K562 (cell line): ENCODE data around the gene LRP6. TPM values are rescaled to one million over a fixed set of nuclear protein-coding genes. Genes with fewer than 3 reads are reported as not detected.

Source experiments
- ATAC-seq: fragments of 200-7000 bp; cut with Tn5 transposase; 3 replicates; pipeline ENCODE4 v1.9.1; 2020; ENCODE audit warnings: moderate library complexity
- BruUV-seq: library from RNA; stranded (reverse); fragments of 400-500 nt; replicated peaks from 2 replicates; lab custom pipeline; 2021; lab: Mats Ljungman, UMichigan
- CTCF ChIA-PET: fragments of 300-600 bp; formaldehyde crosslinking; extraction: SDS; loops from one replicate; lab custom pipeline; 2021; ENCODE audit warnings: low intra/inter-chr PET ratio; lab: Yijun Ruan, JAX
- POLR2A ChIA-PET: fragments of 300-600, 350-650 bp; sonication (Branson Sonifier 250); formaldehyde crosslinking; extraction: SDS; loops from one replicate; lab custom pipeline; 2021; ENCODE audit warnings: antibody characterized with exemption, inconsistent platforms; lab: Yijun Ruan, JAX
- DNase-seq, 4 experiments: peaks; one replicate each; pipeline versions ENCODE4 v3.0.0 to v3.0.0-alpha.2; 2011 to 2018; ENCODE audit warnings: low spot score in 3 of 4, mixed read lengths in 3 of 4; ENCODE audit errors: extremely low read depth in 1 of 4
- FAIRE-seq: peaks from 2 replicates; lab custom pipeline; 2011; peaks lifted over from hg19 to GRCh38; lab: Jason Lieb, UNC
- H2AFZ ChIP-seq: 2 replicates; pipeline ENCODE4 v1.6.0; 2011; ENCODE audit warnings: low read depth, low read length, control low read depth, inconsistent platforms
- H3K27ac ChIP-seq: fragments of 200-600 bp; 3 replicates; pipeline ENCODE4 v1.8.0; 2011; ENCODE audit warnings: low read depth, mild to moderate bottlenecking, control low read depth, inconsistent platforms, low read length, moderate library complexity, mixed read lengths; ENCODE audit errors: extremely low read depth
- H3K27me3 ChIP-seq, 2 experiments: fragments of 300-600 bp in 1 of 2; 2 replicates in 1 of 2; 3 replicates in 1 of 2; pipeline versions ENCODE4 v1.6.0 to v1.8.0; 2011; ENCODE audit warnings: inconsistent platforms in 2 of 2, low read length in 2 of 2, mild to moderate bottlenecking in 1 of 2, mixed read lengths in 1 of 2, moderate library complexity in 1 of 2; ENCODE audit not compliant: control insufficient read depth in 2 of 2, insufficient read depth in 2 of 2
- H3K36me3 ChIP-seq: fragments of 300-600 bp; 3 replicates; pipeline ENCODE4 v1.8.0; 2011; ENCODE audit warnings: mild to moderate bottlenecking, low read length, inconsistent platforms; ENCODE audit not compliant: control insufficient read depth, insufficient read depth
- H3K4me1 ChIP-seq, 2 experiments: fragments of 200-600 bp in 1 of 2; replicated peaks in 1 of 2; 2 replicates in 1 of 2; 3 replicates in 1 of 2; pipeline versions ENCODE4 v1.5.1 to v1.8.0; 2011; ENCODE audit warnings: inconsistent platforms in 2 of 2, low read length in 2 of 2, mild to moderate bottlenecking in 1 of 2, mixed read lengths in 1 of 2, moderate library complexity in 1 of 2; ENCODE audit not compliant: control insufficient read depth in 2 of 2, insufficient read depth in 2 of 2
- H3K4me2 ChIP-seq: 2 replicates; pipeline ENCODE4 v1.6.1; 2011; ENCODE audit warnings: low read length, control low read depth, inconsistent platforms, mixed read lengths; ENCODE audit not compliant: insufficient read depth
- H3K4me3 ChIP-seq: fragments of 200-600 bp; sonication (generic), shearing (Covaris generic); 2 replicates; pipeline ENCODE4 v1.5.1; 2016; ENCODE audit warnings: control low read depth, inconsistent platforms
- H3K79me2 ChIP-seq: fragments of 200-600 bp; 3 replicates; pipeline ENCODE4 v1.8.0; 2011; ENCODE audit warnings: low read length, inconsistent platforms; ENCODE audit not compliant: control insufficient read depth, insufficient read depth
- H3K9ac ChIP-seq, 2 experiments: 2 replicates each; pipeline versions ENCODE4 v1.6.0 to v1.6.1; 2011; ENCODE audit warnings: low read depth in 2 of 2, low read length in 2 of 2, control low read depth in 1 of 2, inconsistent platforms in 1 of 2, mild to moderate bottlenecking in 1 of 2, mixed read lengths in 1 of 2; ENCODE audit not compliant: insufficient read depth in 1 of 2
- H3K9me1 ChIP-seq: one replicate; pipeline ENCODE4 v1.6.0; 2011; ENCODE audit warnings: inconsistent platforms, mild to moderate bottlenecking, low read length, moderate library complexity; ENCODE audit not compliant: control insufficient read depth, insufficient read depth
- H3K9me3 ChIP-seq: replicated peaks from 2 replicates; pipeline ENCODE4 v1.5.1; 2011; ENCODE audit warnings: low read depth, low read length, inconsistent platforms; ENCODE audit not compliant: control insufficient read depth, insufficient read depth
- H4K20me1 ChIP-seq: replicated peaks from 2 replicates; pipeline ENCODE4 v1.6.1; 2011; ENCODE audit warnings: low read length, inconsistent platforms, mixed read lengths; ENCODE audit not compliant: control insufficient read depth, insufficient read depth
- BRD9 ChIP-seq: fragments of 450-650 bp; IDR thresholded peaks from 2 replicates; pipeline ENCODE4 v1.6.1; 2018; ENCODE audit warnings: low read depth; ENCODE audit not compliant: partially characterized antibody
- FIP1L1 ChIP-seq: fragments of 200-400 bp; formaldehyde crosslinking; IDR thresholded peaks from 2 replicates; pipeline ENCODE4 v1.6.1; 2018; ENCODE audit warnings: mild to moderate bottlenecking, low read depth, low read length; ENCODE audit not compliant: poor library complexity, severe bottlenecking
- NCOR1 ChIP-seq: fragments of 450-650 bp; IDR thresholded peaks from 2 replicates; pipeline ENCODE4 v1.6.1; 2016; ENCODE audit warnings: mild to moderate bottlenecking, moderate library complexity
- PHB2 ChIP-seq: fragments of 450-650 bp; IDR thresholded peaks from 2 replicates; pipeline ENCODE4 v1.6.1; 2017; ENCODE audit warnings: low read depth
- PHTF2 ChIP-seq: fragments of 250-450 bp; sonication (Bioruptor Pico); IDR thresholded peaks from 2 replicates; pipeline ENCODE4 v1.5.0; 2021; ENCODE audit warnings: mild to moderate bottlenecking
- STAT5B ChIP-seq: fragments of 250-450 bp; sonication (Bioruptor Pico); IDR thresholded peaks from 2 replicates; pipeline ENCODE4 v1.8.0; 2021; ENCODE audit warnings: mild to moderate bottlenecking, inconsistent platforms
- U2AF1 ChIP-seq: fragments of 200-400 bp; formaldehyde crosslinking; optimal IDR thresholded peaks from 2 replicates; pipeline ENCODE3; 2017; ENCODE audit warnings: mild to moderate bottlenecking, low read depth, low read length, moderate library complexity
- ZC3H8 ChIP-seq: fragments of 450-650 bp; IDR thresholded peaks from 2 replicates; pipeline ENCODE4 v1.6.1; 2017
- ZNF23 ChIP-seq: fragments of 250-450 bp; sonication (Bioruptor Pico); IDR thresholded peaks from 2 replicates; pipeline ENCODE4 v1.4.0; 2020; ENCODE audit warnings: mild to moderate bottlenecking
- WGBS: fragments of 100-300 bp; shearing (Covaris generic); methylation state at CpG from one replicate; pipeline ENCODE4 v1.1.6; 2016; ENCODE audit warnings: low coverage, mixed read lengths; ENCODE audit not compliant: insufficient coverage; ENCODE audit errors: missing lambda C conversion rate; 5-methylcytosine and 5-hydroxymethylcytosine counted together
- in situ Hi-C: fragments of 300-500 bp; cut with MboI; formaldehyde crosslinking; loops from 4 replicates; pipeline ENCODE4 v1.15.0; 2018; ENCODE audit warnings: inconsistent platforms, mixed read lengths
- intact Hi-C: fragments of 100-400 bp; cut with micrococcal nuclease; formaldehyde crosslinking; loops from 2 replicates; pipeline ENCODE4 v1.14.2; 2022
- polyA plus RNA-seq, 8 experiments: library from polyadenylated mRNA; depleted of rRNA in 4 of 8; stranded (reverse) in 5 of 8; unstranded in 3 of 8; fragments of >200 nt; fragmentation: Nextera tagmentation in 2 of 8; fragmentation: Illumina TruSeq in 1 of 8; extraction: Ambion mirVana in 2 of 8; extraction: Trizol in 1 of 8; gene quantifications; 2 replicates each; pipeline versions ENCODE4 v1.2.1 to v1.2.3, GENCODE V29; 2011 to 2014; ENCODE audit warnings: inconsistent platforms in 1 of 8, missing spikeins in 1 of 8
- total RNA-seq, 7 experiments: library from RNA; depleted of rRNA in 6 of 7; stranded (reverse); fragments of >200 nt in 6 of 7; fragmentation: Illumina TruSeq in 2 of 7; extraction: Trizol in 2 of 7; gene quantifications; 2 replicates each; pipeline versions ENCODE4 v1.2.1 to v1.2.3, GENCODE V29; 2011 to 2021; ENCODE audit warnings: low replicate concordance in 1 of 7
- TF ChIP-seq, protein P1 (sequence below), 2 experiments: fragments of 450-650 bp in 1 of 2; IDR thresholded peaks; 2 replicates each; pipeline ENCODE4 v1.6.1; 2011 to 2017; ENCODE audit warnings: low read depth in 2 of 2, antibody characterized with exemption in 1 of 2, borderline replicate concordance in 1 of 2, low read length in 1 of 2, mild to moderate bottlenecking in 1 of 2, mixed read lengths in 1 of 2; ENCODE audit not compliant: control insufficient read depth in 1 of 2

Gene LRP6
- total and polyA plus RNA-seq, 9 of the 15 experiments (the other 6 are each of a cell fraction or from before 2014, with no cell fraction given), result 3.0 to 17.0 (median 10.8) TPM

DNA sequence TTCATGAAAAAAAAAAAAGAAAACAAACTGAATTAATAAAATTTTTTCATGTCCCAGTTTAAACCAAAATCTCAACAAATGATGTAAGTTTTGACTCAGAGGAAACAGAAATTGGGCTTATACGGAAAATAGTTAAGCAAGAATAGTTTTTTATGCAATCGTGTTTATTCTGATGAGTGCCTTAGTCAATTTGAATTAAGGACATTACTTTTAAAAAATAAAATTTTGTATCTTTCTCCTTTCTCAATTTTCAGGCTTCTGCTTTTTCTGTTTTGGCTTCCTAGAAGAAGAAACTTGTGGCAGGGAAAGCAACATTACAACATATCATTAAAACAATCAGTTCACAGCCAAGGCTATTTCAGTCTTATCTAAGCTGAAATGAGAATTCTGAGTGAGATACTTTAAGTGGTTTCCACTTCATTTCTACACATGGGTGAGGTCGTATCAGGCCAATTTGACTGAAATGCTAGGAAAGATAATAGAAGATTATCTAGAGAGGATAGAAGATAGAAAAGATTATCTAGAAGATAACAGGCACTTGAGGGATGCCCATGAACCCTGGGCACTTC is 143.7 kb downstream of the LRP6 start:
- in situ Hi-C loops, result no loop called here
- no peak overlapping the region for H3K9ac ChIP-seq

More for the DNA sequence above, 143.7 kb downstream of the LRP6 start:
- Histone ChIP-seq H3K27me3 (no peaks in the 10 kb centered on the region), H3K4me3 (no peak overlapping the region), H3K4me1 (peaks cover 0 to 6% of the 10 kb centered on the region in 2 experiments; a peak in 1 of 5 replicates), H4K20me1 (peaks cover 4% of the 10 kb centered on the region; the same call in 1 of the 2 replicates), H3K79me2 (no peaks in the 10 kb centered on the region), H3K9me1 (no peaks in the 10 kb centered on the region), H2AFZ (no peak overlapping the region), H3K36me3 (peaks cover 60% of the 10 kb centered on the region; the same call in 2 of the 3 replicates), H3K27ac (no peak overlapping the region), H3K9me3 (no peaks in the 10 kb centered on the region), H3K4me2 (no peak overlapping the region)
- DNase-seq, result no peak
- intact Hi-C loops, result no loop called here
- no peak for TF ChIP-seq ZC3H8
- TF ChIP-seq PHTF2 (CRISPR knock-in tag), result no peak
- TF ChIP-seq FIP1L1, result no peak
- TF ChIP-seq NCOR1, result no peak
- TF ChIP-seq ZNF23 (CRISPR knock-in tag), result no peak
- TF ChIP-seq, protein P1, sequence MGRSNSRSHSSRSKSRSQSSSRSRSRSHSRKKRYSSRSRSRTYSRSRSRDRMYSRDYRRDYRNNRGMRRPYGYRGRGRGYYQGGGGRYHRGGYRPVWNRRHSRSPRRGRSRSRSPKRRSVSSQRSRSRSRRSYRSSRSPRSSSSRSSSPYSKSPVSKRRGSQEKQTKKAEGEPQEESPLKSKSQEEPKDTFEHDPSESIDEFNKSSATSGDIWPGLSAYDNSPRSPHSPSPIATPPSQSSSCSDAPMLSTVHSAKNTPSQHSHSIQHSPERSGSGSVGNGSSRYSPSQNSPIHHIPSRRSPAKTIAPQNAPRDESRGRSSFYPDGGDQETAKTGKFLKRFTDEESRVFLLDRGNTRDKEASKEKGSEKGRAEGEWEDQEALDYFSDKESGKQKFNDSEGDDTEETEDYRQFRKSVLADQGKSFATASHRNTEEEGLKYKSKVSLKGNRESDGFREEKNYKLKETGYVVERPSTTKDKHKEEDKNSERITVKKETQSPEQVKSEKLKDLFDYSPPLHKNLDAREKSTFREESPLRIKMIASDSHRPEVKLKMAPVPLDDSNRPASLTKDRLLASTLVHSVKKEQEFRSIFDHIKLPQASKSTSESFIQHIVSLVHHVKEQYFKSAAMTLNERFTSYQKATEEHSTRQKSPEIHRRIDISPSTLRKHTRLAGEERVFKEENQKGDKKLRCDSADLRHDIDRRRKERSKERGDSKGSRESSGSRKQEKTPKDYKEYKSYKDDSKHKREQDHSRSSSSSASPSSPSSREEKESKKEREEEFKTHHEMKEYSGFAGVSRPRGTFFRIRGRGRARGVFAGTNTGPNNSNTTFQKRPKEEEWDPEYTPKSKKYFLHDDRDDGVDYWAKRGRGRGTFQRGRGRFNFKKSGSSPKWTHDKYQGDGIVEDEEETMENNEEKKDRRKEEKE (IDR thresholded peaks at IDR 0.05; ENCODE audit: borderline replicate concordance in 1 of 2, control insufficient read depth in 1 of 2, low read depth in 2 of 2, low read length in 1 of 2), result no peak
- no peak for TF ChIP-seq PHB2
- no peak for TF ChIP-seq STAT5B (CRISPR knock-in tag)
- no peak for TF ChIP-seq BRD9
- TF ChIP-seq U2AF1, result no peak
- no peak for ATAC-seq
- WGBS, result 83% methylated on average over 3 of the region's 3 CpGs
- no TSS peak for BruUV-seq
- ChIA-PET CTCF (no interaction called here), POLR2A (no interaction called here)
- FAIRE-seq, result no peak
